Astrocyte of the cerebellum (primary cell): ENCODE results near the gene ASIC2.

Experiments used
- DNase-seq: peaks from one replicate; pipeline ENCODE4 v3.0.0-alpha.2; 2011; ENCODE audit warnings: low read depth
- H3K4me3 ChIP-seq: 2 replicates; pipeline ENCODE4 v1.5.1; 2011; ENCODE audit warnings: mild to moderate bottlenecking, low read depth, low read length, moderate library complexity
- in situ Hi-C: cut with HindIII; loops from 2 replicates; pipeline ENCODE4 v1.10.0; 2017; ENCODE audit warnings: low sequenced_read_pairs
- TF ChIP-seq, protein P1 (sequence below): IDR thresholded peaks from 2 replicates; pipeline ENCODE4 v1.5.1; 2012; ENCODE audit warnings: low read length, low read depth, moderate library complexity, mild to moderate bottlenecking; ENCODE audit errors: missing control alignments

The ASIC2 gene

DNA sequence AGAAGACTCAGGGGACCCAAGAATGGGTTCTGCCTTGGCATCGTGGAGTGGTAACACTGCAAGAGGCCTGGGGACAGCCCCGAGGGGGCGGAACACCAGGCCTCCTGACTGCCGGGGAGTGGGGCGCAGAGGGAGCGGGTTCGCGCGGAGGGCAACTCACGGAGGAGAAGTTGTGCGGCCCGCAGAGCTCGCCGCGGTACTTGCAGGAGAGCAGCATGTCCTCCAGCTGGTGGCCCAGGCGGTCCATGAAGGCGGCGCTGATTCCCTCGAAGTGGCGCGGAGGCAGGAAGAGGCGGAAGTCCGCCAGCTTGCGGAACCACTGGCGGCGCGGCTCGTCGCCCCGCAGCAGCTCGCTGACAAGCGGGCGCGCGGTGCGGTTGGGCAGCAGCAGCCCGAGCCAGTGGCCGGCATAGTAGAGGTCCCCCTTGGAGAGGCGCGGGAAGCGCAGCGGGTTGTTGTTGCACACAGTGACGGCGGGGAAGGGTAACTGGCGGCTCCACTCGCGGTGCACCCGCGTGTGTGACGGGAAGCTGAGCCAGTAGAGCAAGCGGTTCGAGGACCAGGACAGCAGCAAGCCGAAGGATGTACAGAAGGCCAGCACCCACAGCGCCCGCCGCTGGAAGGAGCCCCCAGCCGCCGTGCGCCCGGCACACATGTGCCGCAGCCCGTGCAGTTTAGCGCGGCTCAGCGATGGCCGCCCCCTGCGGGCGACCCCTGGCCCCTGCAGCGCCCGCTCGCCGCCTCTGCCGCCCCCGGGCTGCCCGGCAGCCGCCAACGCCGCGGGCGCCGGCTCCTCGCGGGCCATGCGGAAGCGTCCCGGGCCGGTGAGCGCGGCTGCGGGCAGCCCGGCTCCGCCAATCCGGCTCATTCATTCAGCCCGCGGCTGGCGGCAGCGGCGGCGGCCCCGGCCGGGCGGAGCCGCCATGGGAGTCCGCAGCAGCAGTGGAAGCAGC, 1.6 kb downstream of the ASIC2 start:
- H3K4me3 ChIP-seq, result peak overlapping the region; percentile 30
- TF ChIP-seq, protein P1, sequence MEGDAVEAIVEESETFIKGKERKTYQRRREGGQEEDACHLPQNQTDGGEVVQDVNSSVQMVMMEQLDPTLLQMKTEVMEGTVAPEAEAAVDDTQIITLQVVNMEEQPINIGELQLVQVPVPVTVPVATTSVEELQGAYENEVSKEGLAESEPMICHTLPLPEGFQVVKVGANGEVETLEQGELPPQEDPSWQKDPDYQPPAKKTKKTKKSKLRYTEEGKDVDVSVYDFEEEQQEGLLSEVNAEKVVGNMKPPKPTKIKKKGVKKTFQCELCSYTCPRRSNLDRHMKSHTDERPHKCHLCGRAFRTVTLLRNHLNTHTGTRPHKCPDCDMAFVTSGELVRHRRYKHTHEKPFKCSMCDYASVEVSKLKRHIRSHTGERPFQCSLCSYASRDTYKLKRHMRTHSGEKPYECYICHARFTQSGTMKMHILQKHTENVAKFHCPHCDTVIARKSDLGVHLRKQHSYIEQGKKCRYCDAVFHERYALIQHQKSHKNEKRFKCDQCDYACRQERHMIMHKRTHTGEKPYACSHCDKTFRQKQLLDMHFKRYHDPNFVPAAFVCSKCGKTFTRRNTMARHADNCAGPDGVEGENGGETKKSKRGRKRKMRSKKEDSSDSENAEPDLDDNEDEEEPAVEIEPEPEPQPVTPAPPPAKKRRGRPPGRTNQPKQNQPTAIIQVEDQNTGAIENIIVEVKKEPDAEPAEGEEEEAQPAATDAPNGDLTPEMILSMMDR, result no peak
- in situ Hi-C loops, result loop anchor here (10.0 kb wide), 1 partner anchor 277 kb away; no protein-coding TSS in a partner anchor
- no peak for DNase-seq

DNA sequence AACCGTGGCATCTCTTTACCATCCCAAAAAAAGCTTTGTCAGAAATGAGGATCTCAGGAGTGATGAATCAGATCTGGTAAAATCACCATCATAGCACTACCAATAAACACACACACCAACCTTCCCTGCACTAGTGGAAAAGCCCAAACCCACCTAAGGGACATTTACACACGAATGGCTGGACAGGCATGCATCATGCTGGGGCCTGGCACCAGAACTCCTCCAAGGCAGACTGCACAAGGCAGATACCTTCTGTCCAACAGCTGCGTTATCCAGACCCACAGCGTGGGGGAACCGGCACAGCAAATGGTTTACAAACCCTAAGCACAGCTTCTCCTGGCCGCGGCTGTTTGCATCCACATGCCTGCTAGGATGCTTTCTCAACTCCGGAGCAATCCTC, 2.8 kb downstream of the ASIC2 start:
- in situ Hi-C loops, result loop anchor here (10.0 kb wide), 1 partner anchor 275 kb away; no protein-coding TSS in a partner anchor
- TF ChIP-seq, protein P1, result no peak
- DNase-seq, result no peak
- no peak overlapping the region for H3K4me3 ChIP-seq

GRCh38 chr17:33288954-33289353, 4.1 kb downstream of the ASIC2 start:
- no peak for DNase-seq
- in situ Hi-C loops, result no loop called here
- TF ChIP-seq, protein P1, result no peak
- no peak overlapping the region for H3K4me3 ChIP-seq

DNA sequence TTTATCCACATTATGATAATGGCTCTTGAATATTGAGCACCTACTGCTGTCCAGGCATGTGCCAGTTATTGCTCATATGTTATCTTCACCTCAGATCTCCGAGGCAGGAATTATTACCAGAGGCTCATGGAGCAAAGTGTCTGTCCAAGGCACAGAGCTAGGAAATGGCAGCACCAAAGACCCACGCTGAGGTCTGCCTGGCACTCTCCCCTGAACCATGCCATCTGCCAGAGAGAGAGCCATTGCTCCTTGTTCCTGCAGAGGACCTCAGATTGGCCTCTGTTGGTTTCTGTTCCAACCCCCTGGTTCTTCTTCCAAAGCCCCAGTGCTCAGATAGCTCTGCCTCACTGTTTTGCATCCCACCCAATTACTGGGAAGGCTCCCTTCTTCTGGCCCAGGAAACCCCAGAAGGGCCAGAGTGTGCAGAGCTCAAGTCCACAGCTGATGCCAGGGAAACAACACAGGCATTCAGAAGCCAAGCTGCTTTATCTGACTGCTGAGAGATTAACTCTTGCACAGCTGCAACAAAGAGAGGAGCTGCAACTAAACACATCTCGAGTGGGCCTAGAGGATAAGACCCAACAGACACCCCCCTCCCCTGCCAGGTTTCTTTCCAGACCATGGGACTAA, 5.9 kb downstream of the ASIC2 start:
- TF ChIP-seq, protein P1, result no peak
- in situ Hi-C loops, result no loop called here
- DNase-seq, result no peak
- H3K4me3 ChIP-seq, result no peak overlapping the region

DNA sequence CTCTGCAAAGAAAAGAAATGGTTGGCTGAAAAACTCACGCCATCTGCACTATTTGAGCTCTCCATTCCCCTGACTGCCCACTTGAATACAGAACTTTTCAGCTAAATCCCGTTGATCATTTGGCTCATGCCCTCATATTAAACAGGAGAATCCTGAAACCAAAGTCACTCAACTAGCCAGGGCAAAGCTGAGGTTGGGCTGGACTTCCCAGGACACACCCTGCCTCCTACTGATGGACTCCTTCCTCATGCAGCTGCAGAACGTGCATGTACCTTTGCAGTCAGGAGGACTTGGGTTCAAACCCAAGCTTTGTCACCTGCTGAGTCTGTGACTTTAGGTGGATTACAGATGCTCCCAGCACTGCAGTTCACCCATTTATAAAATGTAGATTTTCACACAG, 7.7 kb downstream of the ASIC2 start:
- DNase-seq, result no peak
- in situ Hi-C loops, result no loop called here
- TF ChIP-seq, protein P1, result no peak
- no peak overlapping the region for H3K4me3 ChIP-seq

GRCh38 chr17:33284022-33284421, 9.1 kb downstream of the ASIC2 start:
- no peak overlapping the region for H3K4me3 ChIP-seq
- TF ChIP-seq, protein P1, result no peak
- DNase-seq, result peak; percentile 59
- in situ Hi-C loops, result no loop called here
